Natural killer cell (primary cell): ENCODE results near the gene ENGASE. TPM values are rescaled to one million over a fixed set of nuclear protein-coding genes. Genes with fewer than 3 reads are reported as not detected.

Source experiments
- ATAC-seq, 3 donors: fragments of 150-1000 bp in 2 of 3; fragments of 200-7000 bp in 1 of 3; cut with Tn5 transposase; 1 replicate in 1 of 3; 2 replicates in 2 of 3; pipeline ENCODE4 v1.10.0; 2021; ENCODE audit warnings: mild to moderate bottlenecking in 2 of 3, moderate library complexity in 2 of 3
- DNase-seq, 2 donors: peaks; one replicate each; pipeline versions ENCODE4 v3.0.0 to v3.0.0-alpha.2; 2013 to 2021; ENCODE audit warnings: mixed read lengths in 1 of 2
- H3K27ac ChIP-seq: one replicate; pipeline ENCODE4 v1.5.1; 2013; ENCODE audit warnings: mild to moderate bottlenecking, low read length
- H3K27me3 ChIP-seq: one replicate; pipeline ENCODE4 v1.6.1; 2013; ENCODE audit warnings: low read length; ENCODE audit not compliant: control insufficient read depth, insufficient read depth
- H3K36me3 ChIP-seq: one replicate; pipeline ENCODE4 v1.6.1; 2013; ENCODE audit warnings: low read length; ENCODE audit not compliant: control insufficient read depth, insufficient read depth
- H3K4me1 ChIP-seq: one replicate; pipeline ENCODE4 v1.6.1; 2013; ENCODE audit warnings: low read length; ENCODE audit not compliant: control insufficient read depth, insufficient read depth
- H3K4me3 ChIP-seq: one replicate; pipeline ENCODE4 v1.5.1; 2013; ENCODE audit warnings: low read length
- H3K9me3 ChIP-seq: one replicate; pipeline ENCODE4 v1.6.1; 2013; ENCODE audit warnings: low read length; ENCODE audit not compliant: control insufficient read depth, insufficient read depth
- H3K27ac Mint-ChIP-seq, 2 donors: one replicate each; pipeline ENCODE4 v1.8.0; 2022; ENCODE audit warnings: mild to moderate bottlenecking in 2 of 2, mixed read lengths in 2 of 2, moderate library complexity in 1 of 2
- H3K27me3 Mint-ChIP-seq, 2 donors: one replicate each; pipeline ENCODE4 v1.8.0; 2022; ENCODE audit warnings: low read depth in 2 of 2, mixed read lengths in 2 of 2
- H3K36me3 Mint-ChIP-seq: one replicate; pipeline ENCODE4 v1.8.0; 2022; ENCODE audit warnings: mixed read lengths
- H3K4me1 Mint-ChIP-seq, 2 donors: one replicate each; pipeline ENCODE4 v1.8.0; 2022; ENCODE audit warnings: mixed read lengths in 2 of 2
- H3K4me3 Mint-ChIP-seq: one replicate; pipeline ENCODE4 v1.8.0; 2022; ENCODE audit warnings: mild to moderate bottlenecking, moderate library complexity, mixed read lengths
- H3K9me3 Mint-ChIP-seq, 2 donors: one replicate each; pipeline ENCODE4 v1.8.0; 2022; ENCODE audit warnings: mixed read lengths in 2 of 2
- WGBS: methylation state at CpG from one replicate; pipeline ENCODE4 v1.1.7; 2013; ENCODE audit warnings: missing lambda C conversion rate; ENCODE audit not compliant: insufficient coverage; 5-methylcytosine and 5-hydroxymethylcytosine counted together
- intact Hi-C: fragments of 100-400 bp; cut with micrococcal nuclease; formaldehyde crosslinking; loops from one replicate; pipeline ENCODE4 v1.14.2; 2022
- total RNA-seq, 4 donors: library from RNA; stranded (reverse); fragments of 120-200 nt in 1 of 4; gene quantifications; one replicate each; pipeline versions ENCODE4 v1.2.3 to v1.2.4, GENCODE V29; 2013 to 2022
- TF ChIP-seq, protein P1 (sequence below): fragments of 200-600 bp; IDR thresholded peaks from one replicate; pipeline ENCODE4 v1.8.0; 2022; ENCODE audit warnings: antibody characterized with exemption

The ENGASE gene
- total RNA-seq, 3 donors from 2014 or later (not counting 1 experiment from before 2014, with no cell fraction given): 56.0 to 86.4 (median 56.9) TPM

- TF ChIP-seq, protein P1, sequence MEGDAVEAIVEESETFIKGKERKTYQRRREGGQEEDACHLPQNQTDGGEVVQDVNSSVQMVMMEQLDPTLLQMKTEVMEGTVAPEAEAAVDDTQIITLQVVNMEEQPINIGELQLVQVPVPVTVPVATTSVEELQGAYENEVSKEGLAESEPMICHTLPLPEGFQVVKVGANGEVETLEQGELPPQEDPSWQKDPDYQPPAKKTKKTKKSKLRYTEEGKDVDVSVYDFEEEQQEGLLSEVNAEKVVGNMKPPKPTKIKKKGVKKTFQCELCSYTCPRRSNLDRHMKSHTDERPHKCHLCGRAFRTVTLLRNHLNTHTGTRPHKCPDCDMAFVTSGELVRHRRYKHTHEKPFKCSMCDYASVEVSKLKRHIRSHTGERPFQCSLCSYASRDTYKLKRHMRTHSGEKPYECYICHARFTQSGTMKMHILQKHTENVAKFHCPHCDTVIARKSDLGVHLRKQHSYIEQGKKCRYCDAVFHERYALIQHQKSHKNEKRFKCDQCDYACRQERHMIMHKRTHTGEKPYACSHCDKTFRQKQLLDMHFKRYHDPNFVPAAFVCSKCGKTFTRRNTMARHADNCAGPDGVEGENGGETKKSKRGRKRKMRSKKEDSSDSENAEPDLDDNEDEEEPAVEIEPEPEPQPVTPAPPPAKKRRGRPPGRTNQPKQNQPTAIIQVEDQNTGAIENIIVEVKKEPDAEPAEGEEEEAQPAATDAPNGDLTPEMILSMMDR: no peak
- H3K4me1 ChIP-seq: peaks cover 14% of the 10 kb centered on the region
- H3K9me3 ChIP-seq: no peaks in the 10 kb centered on the region
- Mint-ChIP-seq H3K27me3 (peaks cover 0 to 4% of the 10 kb centered on the region in 2 donors), H3K36me3 (no peaks in the 10 kb centered on the region), H3K4me1 (peaks cover 16 to 20% of the 10 kb centered on the region in 2 donors), H3K4me3 (no peak overlapping the region), H3K27ac (no peak overlapping the region), H3K9me3 (no peaks in the 10 kb centered on the region)
- WGBS: 90% methylated on average over 7 of the region's 8 CpGs
- DNase-seq (no peak), ATAC-seq (no peak)
- H3K27me3 ChIP-seq: no peaks in the 10 kb centered on the region
- intact Hi-C loops: no loop called here
- H3K27ac ChIP-seq: no peak overlapping the region
- H3K4me3 ChIP-seq: no peak overlapping the region
- peaks cover 23% of the 10 kb centered on the region for H3K36me3 ChIP-seq
These were observed 14.3 kb downstream of the ENGASE start for GRCh38 chr17:79088997-79089328.

DNA sequence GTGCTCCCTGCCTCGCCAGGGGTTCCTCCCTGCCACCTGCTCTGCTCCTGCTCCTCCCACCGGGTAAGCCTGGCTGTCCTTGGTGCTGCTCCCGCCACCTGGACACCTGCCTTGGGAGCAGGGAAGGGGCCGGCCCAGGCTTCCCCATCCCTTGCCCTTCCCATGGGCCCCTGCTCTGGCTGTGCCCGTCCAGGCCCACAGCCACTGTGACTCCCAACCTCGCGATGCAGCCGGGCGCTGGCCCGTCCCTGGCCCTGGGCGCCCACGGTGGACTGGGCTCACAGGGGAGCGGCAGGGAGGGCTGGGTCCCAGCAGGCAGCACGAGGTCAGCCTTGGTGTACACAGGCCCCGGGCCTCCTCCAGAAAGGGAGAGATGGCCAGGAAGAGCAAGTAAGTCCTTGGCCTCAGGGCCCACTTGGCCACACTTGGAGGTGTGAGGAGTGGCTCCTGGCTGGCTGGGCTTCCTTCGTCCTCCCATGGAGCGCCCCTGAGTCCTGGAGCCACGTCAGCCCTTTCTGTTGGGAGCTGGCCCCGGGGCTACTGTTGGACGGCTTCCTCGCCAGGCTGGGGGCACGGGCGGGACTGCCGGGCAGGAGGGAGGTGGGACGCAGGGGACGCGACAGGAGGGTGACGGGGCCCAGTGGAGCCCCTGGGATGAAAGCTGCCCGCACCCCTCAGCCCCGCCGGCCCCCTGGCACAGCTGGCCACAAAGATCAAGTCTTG is 15.3 kb downstream of the ENGASE start:
- Histone ChIP-seq H3K4me1 (peaks cover 16% of the 10 kb centered on the region), H3K4me3 (no peak overlapping the region), H3K9me3 (no peaks in the 10 kb centered on the region), H3K36me3 (peaks cover 17% of the 10 kb centered on the region), H3K27me3 (no peaks in the 10 kb centered on the region), H3K27ac (no peak overlapping the region)
- no peaks in the 10 kb centered on the region for H3K36me3 Mint-ChIP-seq
- H3K4me3 Mint-ChIP-seq: no peak overlapping the region
- H3K27me3 Mint-ChIP-seq: peaks cover 0 to 7% of the 10 kb centered on the region in 2 donors
- H3K9me3 Mint-ChIP-seq: no peaks in the 10 kb centered on the region
- H3K4me1 Mint-ChIP-seq: peaks cover 16 to 20% of the 10 kb centered on the region in 2 donors
- DNase-seq (no peak), ATAC-seq (no peak)
- TF ChIP-seq, protein P1: no peak
- intact Hi-C loops: no loop called here
- 92% methylated on average over 31 of the region's 31 CpGs for WGBS
- no peak overlapping the region for H3K27ac Mint-ChIP-seq

GRCh38 chr17:79090443-79091225 is 16.0 kb downstream of the ENGASE start:
- no peak overlapping the region for H3K4me3 ChIP-seq
- ATAC-seq (no peak), DNase-seq (no peak)
- intact Hi-C loops: no loop called here
- Mint-ChIP-seq H3K4me3 (no peak overlapping the region), H3K9me3 (no peaks in the 10 kb centered on the region), H3K4me1 (peaks cover 16 to 20% of the 10 kb centered on the region in 2 donors), H3K27me3 (peaks cover 0 to 7% of the 10 kb centered on the region in 2 donors), H3K36me3 (no peaks in the 10 kb centered on the region), H3K27ac (no peak overlapping the region)
- no peak overlapping the region for H3K27ac ChIP-seq
- H3K27me3 ChIP-seq: no peaks in the 10 kb centered on the region
- H3K4me1 ChIP-seq: peaks cover 16% of the 10 kb centered on the region
- no peaks in the 10 kb centered on the region for H3K9me3 ChIP-seq
- TF ChIP-seq, protein P1: no peak
- WGBS: 69% methylated on average over 30 of the region's 32 CpGs
- H3K36me3 ChIP-seq: peaks cover 10% of the 10 kb centered on the region
